GM10248 (cell line): Measurements from ENCODE around the gene SCRN3.
"Not testable (repeated sequence)": the region's sequence is repeated elsewhere in the genome, so short reads cannot be mapped to it uniquely, and the experiment has no call there.

ENCODE experiments used
- CTCF ChIA-PET: fragments of 300-600 bp; sonication (Branson Sonifier 250); formaldehyde crosslinking; extraction: SDS; loops from one replicate; lab custom pipeline; 2021; ENCODE audit warnings: antibody characterized with exemption; lab: Yijun Ruan, JAX
- POLR2A ChIA-PET: fragments of 350-650 bp; sonication (Branson Sonifier 250); formaldehyde crosslinking; extraction: SDS; loops from one replicate; lab custom pipeline; 2020; ENCODE audit warnings: antibody characterized with exemption; lab: Yijun Ruan, JAX
- DNase-seq: peaks from one replicate; pipeline ENCODE4 v3.0.0; 2012; ENCODE audit errors: extremely low spot score
- TF ChIP-seq, protein P1 (sequence below): IDR thresholded peaks from 2 replicates; pipeline ENCODE4 v1.5.1; 2012; ENCODE audit warnings: mild to moderate bottlenecking, low read depth; ENCODE audit errors: extremely low read depth, missing control alignments, control extremely low read depth

Gene SCRN3

DNA sequence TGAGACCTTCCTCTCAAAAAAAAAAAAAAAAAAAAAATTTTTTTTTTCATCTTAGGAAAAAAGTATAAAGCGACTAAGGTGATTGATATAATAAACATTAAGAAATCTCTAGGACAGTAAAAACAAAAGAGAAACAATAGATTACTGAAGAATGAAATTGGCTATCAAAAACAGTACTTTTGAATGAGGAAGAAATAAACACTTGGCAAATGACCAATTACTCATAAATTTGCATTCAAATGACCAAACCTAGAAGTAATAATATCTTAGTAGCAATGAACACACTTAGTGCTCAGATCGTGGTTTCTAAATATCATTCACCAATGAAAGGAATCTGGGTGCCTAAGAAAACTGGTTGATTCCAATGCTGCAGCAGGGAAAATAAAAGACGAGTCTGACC lies 10.3 kb upstream of the SCRN3 start:
- ChIA-PET CTCF (interaction anchor here (1.4 kb wide), 1 partner anchor 10 kb away, joined by 3 read pairs; the partner anchor contains the start of gene SCRN3), POLR2A (no interaction called here)
- TF ChIP-seq, protein P1, sequence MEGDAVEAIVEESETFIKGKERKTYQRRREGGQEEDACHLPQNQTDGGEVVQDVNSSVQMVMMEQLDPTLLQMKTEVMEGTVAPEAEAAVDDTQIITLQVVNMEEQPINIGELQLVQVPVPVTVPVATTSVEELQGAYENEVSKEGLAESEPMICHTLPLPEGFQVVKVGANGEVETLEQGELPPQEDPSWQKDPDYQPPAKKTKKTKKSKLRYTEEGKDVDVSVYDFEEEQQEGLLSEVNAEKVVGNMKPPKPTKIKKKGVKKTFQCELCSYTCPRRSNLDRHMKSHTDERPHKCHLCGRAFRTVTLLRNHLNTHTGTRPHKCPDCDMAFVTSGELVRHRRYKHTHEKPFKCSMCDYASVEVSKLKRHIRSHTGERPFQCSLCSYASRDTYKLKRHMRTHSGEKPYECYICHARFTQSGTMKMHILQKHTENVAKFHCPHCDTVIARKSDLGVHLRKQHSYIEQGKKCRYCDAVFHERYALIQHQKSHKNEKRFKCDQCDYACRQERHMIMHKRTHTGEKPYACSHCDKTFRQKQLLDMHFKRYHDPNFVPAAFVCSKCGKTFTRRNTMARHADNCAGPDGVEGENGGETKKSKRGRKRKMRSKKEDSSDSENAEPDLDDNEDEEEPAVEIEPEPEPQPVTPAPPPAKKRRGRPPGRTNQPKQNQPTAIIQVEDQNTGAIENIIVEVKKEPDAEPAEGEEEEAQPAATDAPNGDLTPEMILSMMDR: no peak
- no peak for DNase-seq

DNA sequence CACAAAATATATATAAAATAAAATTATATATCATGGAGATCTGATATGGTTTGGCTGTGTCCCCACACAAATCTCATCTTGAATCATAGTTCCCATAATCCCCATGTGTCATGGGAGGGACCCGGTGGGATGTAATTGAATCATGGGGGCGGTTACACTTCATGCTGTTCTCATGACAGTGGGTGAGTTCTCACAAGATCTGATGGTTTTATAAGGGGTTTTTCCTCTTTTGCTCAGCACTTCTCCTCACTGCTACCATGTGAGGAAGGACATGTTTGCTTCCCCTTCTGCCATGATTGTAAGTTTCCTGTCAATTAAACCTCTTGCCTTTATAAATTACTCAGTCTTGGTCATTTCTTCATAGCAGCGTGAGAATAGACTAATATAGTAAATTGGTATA lies 6.8 kb upstream of the SCRN3 start:
- CTCF ChIA-PET, DNase-seq, POLR2A ChIA-PET: not testable (repeated sequence)

DNA sequence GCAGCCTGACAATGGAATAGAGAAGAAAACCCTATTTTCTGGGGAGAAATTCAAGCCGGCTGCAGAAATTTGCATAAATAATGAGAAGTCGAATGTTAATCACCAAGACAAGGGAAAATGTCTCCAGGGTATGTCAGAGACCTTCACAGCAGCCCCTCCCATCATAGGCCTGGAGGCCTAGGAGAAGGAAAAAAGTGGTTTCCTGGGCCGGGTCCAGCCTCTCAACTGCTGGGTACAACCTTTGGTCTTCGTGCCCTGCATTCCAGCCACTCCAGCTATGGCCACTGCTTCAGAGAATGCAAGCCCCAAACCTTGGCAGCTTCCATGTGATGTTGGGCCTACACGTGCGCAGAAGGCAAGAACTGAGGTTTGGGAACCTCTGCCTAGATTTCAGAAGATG lies 6.0 kb upstream of the SCRN3 start:
- TF ChIP-seq, protein P1: no peak
- ChIA-PET CTCF (no interaction called here), POLR2A (no interaction called here)
- no peak for DNase-seq

DNA sequence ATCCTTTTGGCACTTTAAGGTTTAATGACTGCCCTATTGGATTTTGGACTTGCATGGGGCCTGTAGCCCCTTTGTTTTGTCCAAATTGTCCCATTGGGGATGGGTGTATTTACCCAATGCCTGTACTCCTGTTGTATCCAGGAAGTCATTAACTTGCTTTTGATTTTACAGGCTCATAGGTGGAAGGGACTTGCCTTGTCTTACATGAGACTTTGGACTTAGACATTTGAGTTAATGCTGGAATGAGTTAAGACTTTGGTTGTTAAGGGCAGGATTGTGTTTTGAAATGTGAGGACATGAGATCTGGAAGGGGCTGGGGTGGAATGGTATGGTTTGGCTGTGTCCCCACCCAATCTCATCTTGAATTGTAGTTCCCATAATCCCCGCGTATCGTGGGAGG lies 5.2 kb upstream of the SCRN3 start:
- DNase-seq, POLR2A ChIA-PET, CTCF ChIA-PET: not testable (repeated sequence)

DNA sequence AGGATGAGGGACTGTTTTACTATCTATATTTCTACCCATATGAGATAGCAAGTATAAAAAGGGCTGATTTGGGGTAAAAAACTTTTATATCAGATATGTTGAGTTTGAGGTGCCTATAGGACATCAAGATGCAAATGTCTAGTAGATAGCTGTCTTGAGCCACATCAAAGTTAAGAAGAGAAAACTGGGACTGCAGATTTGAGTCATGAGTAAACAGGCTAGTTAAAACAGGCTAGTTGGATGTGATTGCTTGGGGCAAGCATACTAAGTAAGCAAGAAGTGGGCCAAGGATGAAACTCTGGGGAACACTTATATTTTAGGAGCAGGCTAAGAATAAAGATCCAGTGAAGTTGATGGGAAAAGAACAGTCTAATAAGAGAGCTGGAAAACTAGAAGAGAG lies 2.8 kb upstream of the SCRN3 start:
- DNase-seq: no peak
- ChIA-PET POLR2A (no interaction called here), CTCF (no interaction called here)
- TF ChIP-seq, protein P1: no peak

DNA sequence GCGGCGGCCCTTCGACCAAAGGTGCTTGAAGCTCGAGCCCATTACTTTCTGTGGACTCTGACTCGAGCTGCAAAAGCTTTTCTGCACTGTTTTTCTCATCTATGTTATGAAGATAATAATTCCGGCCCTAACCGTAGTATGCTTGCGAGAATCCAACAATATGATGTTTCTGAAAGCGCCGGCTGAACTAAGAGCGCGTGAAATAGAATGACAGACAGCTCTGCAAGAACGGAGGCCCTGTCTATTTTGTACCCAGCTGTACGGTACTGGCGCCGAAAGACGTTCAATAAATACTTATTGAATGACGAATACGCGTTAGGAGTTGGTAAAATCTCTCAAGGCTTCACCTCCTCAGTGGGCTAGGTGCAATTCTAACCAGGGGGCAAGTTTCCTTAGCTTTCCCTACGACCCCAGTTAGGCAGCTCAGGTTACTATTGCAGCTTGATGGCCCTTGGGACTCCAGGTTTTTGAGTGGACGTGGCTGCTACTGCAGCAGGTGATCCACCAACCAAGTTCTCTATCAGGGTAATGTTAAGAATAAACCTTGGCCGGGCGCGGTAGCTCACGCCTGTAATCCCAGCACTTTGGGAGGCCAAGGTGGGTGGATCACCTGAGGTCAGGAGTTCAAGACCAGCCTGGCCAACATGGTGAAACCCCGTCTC lies 570 bp downstream of the SCRN3 start:
- TF ChIP-seq, protein P1: no peak
- ChIA-PET POLR2A (interaction anchor here (0.5 kb wide), 1 partner anchor 432 kb away, joined by 3 read pairs; no protein-coding TSS in a partner anchor), CTCF (interaction anchor here (1.0 to 1.3 kb wide), 4 partner anchors 10 to 151 kb away, joined by 3 read pairs; no protein-coding TSS in a partner anchor)
- no peak for DNase-seq

DNA sequence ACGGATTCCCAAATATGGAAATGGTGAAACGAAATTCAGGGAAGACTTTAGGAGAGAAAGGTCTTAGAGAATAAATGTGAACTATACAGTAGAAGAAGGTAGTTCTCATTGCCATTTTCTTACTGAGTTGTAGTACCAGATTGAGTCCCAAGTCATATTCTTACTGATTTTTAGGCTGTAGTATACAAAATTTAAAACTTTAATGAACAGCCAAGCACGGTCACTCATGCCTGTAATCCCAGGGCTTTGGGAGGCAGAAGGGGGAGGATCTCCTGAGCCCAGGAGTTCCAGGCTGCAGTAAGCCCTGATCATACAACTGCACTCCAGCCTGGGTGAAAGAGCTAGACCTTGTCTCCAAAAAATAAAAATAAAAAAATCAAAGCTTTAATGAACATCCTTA lies 2.2 kb downstream of the SCRN3 start:
- DNase-seq: no peak
- TF ChIP-seq, protein P1: no peak
- CTCF ChIA-PET: interaction anchor here (1.2 kb wide), 1 partner anchor 37 kb away, joined by 3 read pairs; no protein-coding TSS in a partner anchor
- POLR2A ChIA-PET: no interaction called here

DNA sequence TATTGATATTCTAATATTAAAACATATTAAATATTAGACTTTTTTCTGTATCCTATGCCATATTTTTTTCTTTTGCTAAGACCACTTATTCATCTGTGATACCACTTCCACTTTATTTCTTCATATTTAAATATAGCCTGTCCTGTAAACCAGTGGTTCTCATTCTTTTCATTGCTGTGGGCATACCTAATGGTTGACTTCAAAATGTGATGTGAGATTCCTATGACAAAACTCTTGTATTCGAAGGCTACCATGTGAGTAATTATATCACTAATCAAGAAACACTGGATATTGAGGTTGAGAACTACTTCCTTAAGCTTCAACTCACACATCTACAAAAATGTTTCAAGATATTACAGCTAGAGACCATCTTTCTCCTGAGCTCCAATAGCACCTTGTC lies 3.6 kb downstream of the SCRN3 start:
- POLR2A ChIA-PET: no interaction called here
- no peak for DNase-seq

More for the DNA sequence above, 3.6 kb downstream of the SCRN3 start:
- TF ChIP-seq, protein P1: no peak
- CTCF ChIA-PET: no interaction called here
